ENCODE measurements around the gene ARID5B.

The ARID5B gene

GRCh38 chr10:62019685-62020359 lies 118.3 kb downstream of the ARID5B start:
- peak overlapping the region; percentile 75 for H3K27ac ChIP-seq
- no peak for TF ChIP-seq CTCF (conservative IDR thresholded peaks at IDR 0.05)

GRCh38 chr10:62021128-62021665 lies 119.7 kb downstream of the ARID5B start:
- H3K27ac ChIP-seq = no peak overlapping the region

GRCh38 chr10:62021978-62022802 lies 120.7 kb downstream of the ARID5B start:
- TF ChIP-seq CTCF (conservative IDR thresholded peaks at IDR 0.05) = no peak
- H3K27ac ChIP-seq = no peak overlapping the region

More at GRCh38 chr10:62021128-62021665, 119.7 kb downstream of the ARID5B start:
- no peak for TF ChIP-seq CTCF (conservative IDR thresholded peaks at IDR 0.05)

- TF ChIP-seq CTCF (conservative IDR thresholded peaks at IDR 0.05) = no peak
- no peak overlapping the region for H3K27ac ChIP-seq
Observed at GRCh38 chr10:62022830-62023229, 121.3 kb downstream of the ARID5B start.

- no peak overlapping the region for H3K27ac ChIP-seq
- no peak for TF ChIP-seq CTCF (conservative IDR thresholded peaks at IDR 0.05)
Observed at GRCh38 chr10:62023329-62023728, 121.8 kb downstream of the ARID5B start.

GRCh38 chr10:62024026-62024701 lies 122.7 kb downstream of the ARID5B start:
- TF ChIP-seq CTCF (conservative IDR thresholded peaks at IDR 0.05) = no peak
- no peak overlapping the region for H3K27ac ChIP-seq

Data from VCaP (cell line).